Retinal pigment epithelial cell (primary cell): ENCODE measurements around the gene PRDM1.
A peak's percentile ranks its signal among the peaks of the same experiment; 100 is the strongest.

Source experiments
- DNase-seq: peaks from one replicate; pipeline ENCODE4 v3.0.0-alpha.2; 2010; ENCODE audit warnings: low read depth
- H3K4me3 ChIP-seq: 2 replicates; pipeline ENCODE4 v1.5.1; 2011; ENCODE audit warnings: mild to moderate bottlenecking, low read length, control low read depth, moderate library complexity
- TF ChIP-seq, protein P1 (sequence below): conservative IDR thresholded peaks from 2 replicates; pipeline ENCODE4 v1.5.1; 2011; ENCODE audit warnings: low read depth, low read length, control low read depth, inconsistent platforms

The PRDM1 gene

DNA sequence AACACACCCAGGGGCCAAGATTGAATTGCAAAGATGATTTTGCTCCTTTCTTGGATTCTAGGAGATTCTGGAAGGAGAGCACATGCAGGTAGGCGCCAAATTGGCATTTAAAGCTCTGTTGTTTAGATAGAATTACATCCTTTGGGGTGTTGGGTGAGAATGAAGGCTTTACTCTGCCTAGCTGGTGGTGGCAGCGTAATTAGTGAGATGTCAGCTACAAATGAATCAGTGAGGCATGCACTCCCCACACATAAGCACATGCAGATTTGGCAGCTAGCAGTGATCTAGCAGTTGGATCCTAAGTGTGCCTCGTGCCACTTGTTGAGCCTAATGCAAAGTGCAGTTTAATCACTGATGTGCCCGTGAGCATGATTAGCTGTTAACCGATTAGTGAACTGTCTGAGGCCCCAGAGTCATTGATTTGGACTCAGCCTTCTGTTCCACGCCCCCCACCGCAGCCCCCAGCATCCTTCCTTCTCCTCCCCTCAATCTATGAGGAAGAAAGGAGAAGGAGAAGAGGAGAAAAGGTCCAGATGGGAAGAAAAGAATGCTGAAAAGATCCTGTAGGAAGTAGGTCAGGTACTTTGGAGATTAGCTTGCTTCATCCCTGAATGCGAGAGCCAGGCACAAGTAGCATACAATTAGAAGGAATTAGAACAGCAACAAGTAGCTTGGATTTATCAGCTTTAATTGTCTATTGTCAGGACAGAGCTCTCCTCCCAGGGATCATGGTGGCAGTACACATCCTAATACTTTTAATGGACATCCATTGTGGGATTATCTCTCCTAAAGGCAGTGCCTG lies 6.0 kb upstream of the PRDM1 start:
- TF ChIP-seq, protein P1, sequence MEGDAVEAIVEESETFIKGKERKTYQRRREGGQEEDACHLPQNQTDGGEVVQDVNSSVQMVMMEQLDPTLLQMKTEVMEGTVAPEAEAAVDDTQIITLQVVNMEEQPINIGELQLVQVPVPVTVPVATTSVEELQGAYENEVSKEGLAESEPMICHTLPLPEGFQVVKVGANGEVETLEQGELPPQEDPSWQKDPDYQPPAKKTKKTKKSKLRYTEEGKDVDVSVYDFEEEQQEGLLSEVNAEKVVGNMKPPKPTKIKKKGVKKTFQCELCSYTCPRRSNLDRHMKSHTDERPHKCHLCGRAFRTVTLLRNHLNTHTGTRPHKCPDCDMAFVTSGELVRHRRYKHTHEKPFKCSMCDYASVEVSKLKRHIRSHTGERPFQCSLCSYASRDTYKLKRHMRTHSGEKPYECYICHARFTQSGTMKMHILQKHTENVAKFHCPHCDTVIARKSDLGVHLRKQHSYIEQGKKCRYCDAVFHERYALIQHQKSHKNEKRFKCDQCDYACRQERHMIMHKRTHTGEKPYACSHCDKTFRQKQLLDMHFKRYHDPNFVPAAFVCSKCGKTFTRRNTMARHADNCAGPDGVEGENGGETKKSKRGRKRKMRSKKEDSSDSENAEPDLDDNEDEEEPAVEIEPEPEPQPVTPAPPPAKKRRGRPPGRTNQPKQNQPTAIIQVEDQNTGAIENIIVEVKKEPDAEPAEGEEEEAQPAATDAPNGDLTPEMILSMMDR: no peak
- H3K4me3 ChIP-seq: no peak overlapping the region
- DNase-seq: no peak

GRCh38 chr6:106080763-106081095 lies 5.4 kb upstream of the PRDM1 start:
- DNase-seq: no peak
- TF ChIP-seq, protein P1: no peak
- H3K4me3 ChIP-seq: no peak overlapping the region

DNA sequence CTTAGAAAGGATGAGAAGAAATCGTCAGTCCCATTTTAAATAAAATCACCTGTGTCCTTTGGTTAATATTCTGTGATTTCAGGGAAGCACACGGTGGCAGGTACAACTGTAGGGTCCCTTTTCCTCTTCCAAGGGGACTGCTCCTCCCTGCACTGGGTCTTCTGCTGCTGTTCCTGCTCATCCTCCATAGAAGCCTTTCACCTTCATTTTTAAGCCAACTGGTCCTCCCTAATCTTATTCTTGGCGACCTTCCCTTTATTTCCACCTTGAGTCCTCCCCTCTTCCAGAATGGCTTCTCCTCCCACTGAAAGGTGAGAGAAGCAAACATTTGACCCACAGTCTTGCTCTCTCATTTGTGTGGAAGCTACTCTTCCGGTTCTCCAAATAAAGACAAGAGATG lies 4.4 kb upstream of the PRDM1 start:
- TF ChIP-seq, protein P1: no peak
- DNase-seq: no peak
- no peak overlapping the region for H3K4me3 ChIP-seq

- no peak for DNase-seq
- TF ChIP-seq, protein P1: no peak
- H3K4me3 ChIP-seq: no peak overlapping the region
Measured at GRCh38 chr6:106082735-106083398, 3.3 kb upstream of the PRDM1 start.

DNA sequence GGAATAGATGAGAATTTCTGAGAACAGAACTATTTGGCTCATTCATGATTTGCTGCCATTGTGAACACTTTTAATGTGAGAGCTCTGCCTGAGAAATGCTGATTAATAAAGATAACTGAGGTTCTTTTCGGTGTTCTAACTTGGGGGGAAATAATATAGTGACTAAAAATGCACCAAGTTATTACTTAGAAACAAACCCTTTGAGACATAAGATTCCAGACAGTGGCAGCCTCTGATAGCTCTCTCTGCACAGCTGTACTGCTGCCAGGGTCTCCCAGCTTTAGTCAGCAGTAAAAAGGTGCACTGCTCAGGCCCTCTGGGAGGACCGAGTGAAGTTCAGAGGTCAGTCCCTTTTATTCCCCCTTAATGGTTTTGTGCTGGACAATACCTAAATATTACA lies 2.5 kb upstream of the PRDM1 start:
- TF ChIP-seq, protein P1: no peak
- no peak for DNase-seq
- no peak overlapping the region for H3K4me3 ChIP-seq

DNA sequence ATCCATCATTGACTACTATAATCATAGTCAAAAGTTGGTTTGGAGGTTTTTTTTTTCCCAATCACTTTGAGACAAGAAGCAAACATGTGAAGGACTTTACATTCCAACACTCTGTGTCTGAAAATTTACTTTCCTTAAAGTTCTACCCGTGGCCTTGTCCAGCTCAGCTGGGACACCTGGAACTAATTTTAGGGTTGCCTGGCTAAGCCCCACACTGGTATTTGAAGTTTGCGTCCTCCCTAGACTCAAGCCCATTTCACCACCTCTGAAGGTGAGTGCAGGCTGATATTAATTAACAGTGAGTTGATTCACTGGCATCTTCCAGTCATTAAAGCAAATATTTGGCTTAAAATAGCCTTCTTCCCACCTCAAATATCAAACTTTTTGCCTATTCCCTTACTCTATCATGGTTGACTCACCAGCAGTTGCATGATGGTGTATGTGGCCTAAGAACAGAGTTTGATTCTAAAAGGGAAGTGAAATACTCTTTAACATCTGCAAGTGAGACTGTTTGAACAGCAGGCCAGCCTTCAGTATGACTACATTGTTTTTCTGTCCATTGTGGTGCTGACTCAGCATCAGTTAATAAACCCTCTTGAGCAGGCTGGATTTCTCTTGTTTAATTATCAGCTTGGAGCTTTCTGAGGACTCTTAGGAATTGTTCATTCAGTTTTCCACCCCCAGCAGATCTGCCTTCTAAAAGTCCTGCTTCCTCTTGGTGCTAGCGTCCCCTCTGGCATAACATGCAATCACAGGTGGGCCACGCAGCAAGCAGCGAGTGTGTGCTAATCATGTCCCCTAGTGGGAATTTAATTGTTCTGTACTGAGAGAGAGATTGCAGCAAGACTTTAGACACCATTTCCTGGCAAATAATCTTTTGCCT lies 1.8 kb upstream of the PRDM1 start:
- no peak overlapping the region for H3K4me3 ChIP-seq
- DNase-seq: no peak
- TF ChIP-seq, protein P1: peak; percentile 51
